GM12872 (cell line): ENCODE data around the gene MIA2.

ENCODE experiments used
- TF ChIP-seq, protein P1 (sequence below): IDR thresholded peaks from 3 replicates; pipeline ENCODE4 v1.5.1; 2011; ENCODE audit warnings: low read depth, mild to moderate bottlenecking, low read length, moderate library complexity; ENCODE audit not compliant: insufficient read depth

Gene MIA2

DNA sequence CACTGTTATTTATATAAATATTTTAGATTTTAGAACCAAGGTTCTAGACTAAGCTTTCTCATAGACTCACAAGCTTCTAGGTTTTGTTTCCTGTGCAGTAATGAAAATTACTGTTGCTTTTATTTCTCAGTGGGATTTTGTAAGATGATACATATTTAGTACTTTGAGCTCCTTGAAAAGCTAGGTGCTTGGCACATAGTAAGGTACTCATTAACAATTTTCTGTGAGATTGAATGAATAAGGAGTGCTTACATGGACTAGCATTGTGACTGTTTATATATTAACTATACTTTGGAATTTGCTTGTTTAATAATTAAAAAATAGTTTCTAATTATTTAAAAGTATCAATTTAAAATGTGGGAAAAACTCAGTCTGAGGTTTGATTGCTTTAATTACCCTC, 85.7 kb downstream of the MIA2 start:
- TF ChIP-seq, protein P1, sequence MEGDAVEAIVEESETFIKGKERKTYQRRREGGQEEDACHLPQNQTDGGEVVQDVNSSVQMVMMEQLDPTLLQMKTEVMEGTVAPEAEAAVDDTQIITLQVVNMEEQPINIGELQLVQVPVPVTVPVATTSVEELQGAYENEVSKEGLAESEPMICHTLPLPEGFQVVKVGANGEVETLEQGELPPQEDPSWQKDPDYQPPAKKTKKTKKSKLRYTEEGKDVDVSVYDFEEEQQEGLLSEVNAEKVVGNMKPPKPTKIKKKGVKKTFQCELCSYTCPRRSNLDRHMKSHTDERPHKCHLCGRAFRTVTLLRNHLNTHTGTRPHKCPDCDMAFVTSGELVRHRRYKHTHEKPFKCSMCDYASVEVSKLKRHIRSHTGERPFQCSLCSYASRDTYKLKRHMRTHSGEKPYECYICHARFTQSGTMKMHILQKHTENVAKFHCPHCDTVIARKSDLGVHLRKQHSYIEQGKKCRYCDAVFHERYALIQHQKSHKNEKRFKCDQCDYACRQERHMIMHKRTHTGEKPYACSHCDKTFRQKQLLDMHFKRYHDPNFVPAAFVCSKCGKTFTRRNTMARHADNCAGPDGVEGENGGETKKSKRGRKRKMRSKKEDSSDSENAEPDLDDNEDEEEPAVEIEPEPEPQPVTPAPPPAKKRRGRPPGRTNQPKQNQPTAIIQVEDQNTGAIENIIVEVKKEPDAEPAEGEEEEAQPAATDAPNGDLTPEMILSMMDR = no peak

DNA sequence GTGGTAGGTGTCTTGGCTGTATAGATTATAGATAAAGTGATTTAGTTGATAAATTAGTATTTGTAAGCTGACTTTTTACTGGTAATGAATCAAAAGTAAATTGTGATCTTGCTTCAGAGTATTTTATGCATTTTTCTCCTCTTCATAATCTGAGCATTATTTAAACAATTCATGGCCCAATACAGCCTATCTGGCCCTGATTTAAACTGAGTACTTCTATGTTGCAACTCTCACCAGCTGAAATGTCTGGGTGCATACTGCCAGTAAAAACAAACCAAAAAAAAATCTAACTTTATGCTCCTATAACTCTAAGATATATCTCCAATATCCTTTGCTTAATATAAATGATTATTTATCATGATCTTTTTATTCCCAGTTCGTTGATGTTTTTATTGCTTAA, 86.6 kb downstream of the MIA2 start:
- TF ChIP-seq, protein P1 = no peak

DNA sequence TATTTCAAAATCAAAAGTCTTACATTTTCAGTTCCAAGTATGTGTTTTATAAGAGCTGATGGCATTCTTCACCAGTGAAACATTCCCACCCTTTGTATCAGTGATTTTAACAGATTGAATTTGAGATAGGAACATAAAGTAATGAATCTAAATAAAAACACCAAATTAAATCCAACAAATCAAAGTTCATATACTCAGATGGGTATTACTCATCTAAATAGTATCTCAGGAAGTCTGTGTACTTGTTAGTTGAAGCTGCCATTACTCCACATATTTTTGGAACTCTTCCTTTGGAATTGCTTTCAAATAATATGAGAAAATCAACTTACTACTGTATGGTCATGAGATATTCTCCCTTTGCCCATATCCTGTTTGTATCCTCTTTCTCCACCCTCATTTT, 89.1 kb downstream of the MIA2 start:
- TF ChIP-seq, protein P1 = no peak

DNA sequence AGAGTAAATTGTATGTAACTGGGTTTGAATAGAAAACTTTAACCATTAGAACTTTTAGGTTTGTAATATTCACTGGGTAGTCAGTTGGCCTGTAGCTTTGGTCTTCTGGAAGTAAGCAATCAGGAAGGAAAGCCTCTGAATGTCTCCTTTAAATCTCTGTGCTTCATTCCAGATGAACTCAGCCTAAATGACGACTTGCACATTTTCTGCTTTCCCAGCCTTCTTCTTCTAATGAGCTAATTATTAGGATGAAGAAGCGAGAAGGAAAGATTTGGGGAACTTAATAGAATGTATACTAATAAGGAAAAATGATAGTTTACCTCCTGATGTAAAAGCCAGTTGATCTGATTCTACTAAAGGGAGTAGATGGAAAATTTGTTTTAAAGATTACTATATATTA, 90.4 kb downstream of the MIA2 start:
- TF ChIP-seq, protein P1 = no peak

DNA sequence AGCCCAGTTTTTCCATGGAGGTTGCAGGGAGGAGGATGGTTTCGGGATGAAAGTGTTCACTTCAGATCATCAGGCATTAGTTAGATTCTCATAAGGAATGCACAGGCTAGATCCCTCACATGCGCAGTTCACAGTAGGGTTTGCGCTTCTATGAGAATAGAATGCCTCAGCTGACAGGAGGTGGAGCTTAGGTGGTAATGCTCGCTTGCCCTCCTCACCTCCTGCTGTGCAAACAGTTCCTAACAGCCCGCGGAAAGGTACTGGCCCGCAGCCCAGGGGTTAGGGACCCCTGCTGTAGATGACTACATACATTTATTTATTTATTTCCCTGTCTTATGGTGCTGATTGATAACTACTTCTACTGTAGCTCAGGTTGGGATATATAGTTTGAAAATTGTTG, 105.3 kb downstream of the MIA2 start:
- TF ChIP-seq, protein P1 = no peak

DNA sequence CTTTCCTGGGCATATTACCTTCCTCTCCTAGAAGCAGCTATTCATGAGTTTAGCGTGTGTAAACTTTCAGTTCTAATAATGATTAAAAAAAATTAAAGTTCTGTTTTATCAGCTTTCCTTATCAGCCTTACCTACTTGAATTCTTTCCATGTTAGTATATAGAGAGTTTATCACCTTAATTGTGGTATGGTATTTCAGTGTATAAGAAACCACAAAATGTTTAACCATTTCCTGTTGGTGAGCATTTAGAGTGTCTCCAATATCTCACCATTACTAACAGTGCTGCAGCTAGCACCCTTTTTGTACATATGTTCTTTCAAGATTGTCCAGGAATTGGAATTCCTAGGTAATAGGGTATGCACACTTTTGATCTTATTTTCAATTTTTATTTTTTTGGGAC, 109.1 kb downstream of the MIA2 start:
- TF ChIP-seq, protein P1 = no peak

DNA sequence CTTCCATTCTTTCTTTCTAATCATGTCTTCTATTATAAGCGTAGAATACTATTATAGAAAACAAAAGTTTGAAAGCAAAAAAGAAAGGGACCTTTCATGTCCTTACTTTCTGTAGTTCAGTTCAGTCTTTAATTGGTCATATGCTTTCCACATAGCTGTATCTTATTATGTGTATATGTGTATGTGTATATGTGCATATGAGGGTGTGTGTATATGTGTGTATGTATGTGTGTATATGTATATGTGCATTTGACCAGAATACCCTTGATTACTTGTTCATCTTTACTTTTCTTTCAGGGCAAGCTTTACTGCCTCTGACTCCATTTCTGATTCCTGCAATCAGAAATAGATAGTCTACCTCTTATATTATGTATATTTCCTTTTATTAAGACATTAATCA, 109.9 kb downstream of the MIA2 start:
- TF ChIP-seq, protein P1 = no peak

DNA sequence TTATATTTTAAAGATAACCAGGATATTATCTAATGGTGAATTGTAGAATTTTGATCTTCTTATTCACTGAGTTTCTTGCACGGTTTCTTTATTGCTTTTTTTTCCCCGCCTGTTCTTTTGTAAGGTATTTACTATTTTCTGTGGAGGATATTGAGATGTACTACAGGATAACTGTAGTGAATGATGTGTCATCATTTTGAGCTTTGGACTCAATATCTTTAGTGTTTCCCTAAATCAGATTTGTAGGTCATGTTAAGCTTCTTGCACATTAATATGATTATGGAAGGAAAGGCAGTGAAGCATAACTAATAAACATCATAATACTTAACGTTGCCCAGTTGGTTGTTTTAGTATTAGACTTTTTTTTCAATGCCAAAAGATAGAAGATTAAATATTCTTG, 117.2 kb downstream of the MIA2 start:
- TF ChIP-seq, protein P1 = no peak
